HepG2 (cell line): Measurements from ENCODE around the gene NGFR. TPM values are rescaled to one million over a fixed set of nuclear protein-coding genes. Genes with fewer than 3 reads are reported as not detected.
"Not testable (repeated sequence)": the region's sequence is repeated elsewhere in the genome, so short reads cannot be mapped to it uniquely, and the experiment has no call there.

Source experiments
- ATAC-seq: fragments of 200-7000 bp; cut with Tn5 transposase; 3 replicates; pipeline ENCODE4 v1.9.1; 2020; ENCODE audit warnings: mild to moderate bottlenecking, moderate library complexity
- BruUV-seq: library from RNA; stranded (reverse); fragments of 400-500 nt; replicated peaks from 2 replicates; lab custom pipeline; 2021; lab: Mats Ljungman, UMichigan
- CTCF ChIA-PET: fragments of 300-600 bp; formaldehyde crosslinking; extraction: SDS; loops from one replicate; lab custom pipeline; 2021; ENCODE audit warnings: low total read pairs, inconsistent platforms, low intra/inter-chr PET ratio; lab: Yijun Ruan, JAX
- POLR2A ChIA-PET: fragments of 350-600 bp; sonication (Branson Sonifier 250); formaldehyde crosslinking; loops from one replicate; lab custom pipeline; 2020; ENCODE audit warnings: antibody characterized with exemption, inconsistent platforms; lab: Yijun Ruan, JAX
- DNase-seq: peaks from one replicate; pipeline ENCODE4 v3.0.0-alpha.2; 2015; ENCODE audit warnings: low spot score
- FAIRE-seq: peaks from 3 replicates; lab custom pipeline; 2011; peaks lifted over from hg19 to GRCh38; lab: Jason Lieb, UNC
- H2AFZ ChIP-seq: one replicate; pipeline ENCODE4 v1.6.1; 2011; ENCODE audit warnings: low read length, inconsistent platforms
- H3K27ac ChIP-seq: fragments of 300-600 bp; 3 replicates; pipeline ENCODE4 v1.8.0; 2011; ENCODE audit warnings: mixed run types, mild to moderate bottlenecking, mixed read lengths, low read length, inconsistent platforms; ENCODE audit not compliant: insufficient read depth; ENCODE audit errors: extremely low read length
- H3K27me3 ChIP-seq, 2 experiments: fragments of 200-600 bp in 1 of 2; 2 replicates in 1 of 2; 3 replicates in 1 of 2; pipeline versions ENCODE4 v1.6.0 to v1.8.0; 2011; ENCODE audit warnings: low read length in 2 of 2, mild to moderate bottlenecking in 2 of 2, moderate library complexity in 2 of 2, inconsistent platforms in 1 of 2; ENCODE audit not compliant: insufficient read depth in 2 of 2, control insufficient read depth in 1 of 2
- H3K36me3 ChIP-seq, 2 experiments: fragments of 200-600 bp in 1 of 2; replicated peaks in 1 of 2; 2 replicates in 1 of 2; 3 replicates in 1 of 2; pipeline versions ENCODE4 v1.5.1 to v1.8.0; 2011; ENCODE audit warnings: low read length in 2 of 2, inconsistent platforms in 1 of 2; ENCODE audit not compliant: insufficient read depth in 2 of 2, control insufficient read depth in 1 of 2
- H3K4me1 ChIP-seq: 2 replicates; pipeline ENCODE4 v1.5.1; 2012; ENCODE audit warnings: low read length, inconsistent platforms; ENCODE audit not compliant: insufficient read depth
- H3K4me2 ChIP-seq: 2 replicates; pipeline ENCODE4 v1.6.0; 2011; ENCODE audit warnings: low read depth, low read length, inconsistent platforms
- H3K4me3 ChIP-seq, 3 experiments: fragments of 200-600 bp in 1 of 3; sonication (generic), shearing (Covaris generic) in 1 of 3; replicated peaks in 1 of 3; 2 replicates each; pipeline ENCODE4 v1.5.1; 2011 to 2016; ENCODE audit warnings: low read length in 3 of 3, inconsistent platforms in 2 of 3, low read depth in 2 of 3, mild to moderate bottlenecking in 2 of 3, control low read depth in 1 of 3, mixed read lengths in 1 of 3; ENCODE audit not compliant: insufficient read depth in 1 of 3
- H3K79me2 ChIP-seq: one replicate; pipeline ENCODE4 v1.6.1; 2011; ENCODE audit warnings: low read length, inconsistent platforms; ENCODE audit not compliant: insufficient read depth
- H3K9ac ChIP-seq: 2 replicates; pipeline ENCODE4 v1.6.0; 2011; ENCODE audit warnings: mild to moderate bottlenecking, low read depth, low read length, inconsistent platforms; ENCODE audit not compliant: insufficient read depth
- H3K9me3 ChIP-seq: 2 replicates; pipeline ENCODE4 v1.5.1; 2012; ENCODE audit warnings: mild to moderate bottlenecking, low read length
- H4K20me1 ChIP-seq: 2 replicates; pipeline ENCODE4 v1.6.0; 2011; ENCODE audit warnings: inconsistent platforms, mild to moderate bottlenecking, low read length, moderate library complexity; ENCODE audit not compliant: insufficient read depth
- EEA1 ChIP-seq: sonication (generic); formaldehyde crosslinking; IDR thresholded peaks from 2 replicates; pipeline ENCODE4 v1.5.1; 2020; ENCODE audit warnings: mild to moderate bottlenecking, missing genetic modification reagents, borderline replicate concordance
- HNF4A ChIP-seq: sonication (generic); formaldehyde crosslinking; IDR thresholded peaks from 2 replicates; pipeline ENCODE4 v1.4.0; 2020; ENCODE audit warnings: missing genetic modification reagents
- HNF4G ChIP-seq, 2 experiments: sonication (generic) in 1 of 2; formaldehyde crosslinking in 1 of 2; IDR thresholded peaks; 2 replicates each; pipeline versions ENCODE4 v1.4.0 to v1.6.1; 2011 to 2020; ENCODE audit warnings: borderline replicate concordance in 2 of 2, low read depth in 2 of 2, mild to moderate bottlenecking in 2 of 2, low read length in 1 of 2, missing genetic modification reagents in 1 of 2, moderate library complexity in 1 of 2
- NR2F6 ChIP-seq, 2 experiments: IDR thresholded peaks; 2 replicates each; pipeline ENCODE4 v1.6.1; 2016; ENCODE audit warnings: antibody characterized with exemption in 1 of 2, mild to moderate bottlenecking in 1 of 2
- SPEN ChIP-seq: sonication (generic); formaldehyde crosslinking; IDR thresholded peaks from 2 replicates; pipeline ENCODE4 v1.5.1; 2020; ENCODE audit warnings: low read depth, mild to moderate bottlenecking, missing genetic modification reagents
- ZMYM3 ChIP-seq: sonication (generic); formaldehyde crosslinking; IDR thresholded peaks from 2 replicates; pipeline ENCODE4 v1.5.1; 2020; ENCODE audit warnings: mild to moderate bottlenecking, missing genetic modification reagents
- ZNF34 ChIP-seq: sonication (generic); formaldehyde crosslinking; IDR thresholded peaks from 2 replicates; pipeline ENCODE4 v1.4.0; 2020; ENCODE audit warnings: mild to moderate bottlenecking, missing genetic modification reagents, borderline replicate concordance
- ZNF383 ChIP-seq: sonication (generic); formaldehyde crosslinking; IDR thresholded peaks from 2 replicates; pipeline ENCODE4 v1.4.0; 2020; ENCODE audit warnings: missing genetic modification reagents, mild to moderate bottlenecking, borderline replicate concordance
- ZNF768 ChIP-seq: sonication (generic); formaldehyde crosslinking; IDR thresholded peaks from 2 replicates; pipeline ENCODE4 v1.4.0; 2020; ENCODE audit warnings: missing genetic modification reagents
- WGBS: methylation state at CpG from one replicate; pipeline ENCODE4 v1.1.6; 2017; ENCODE audit warnings: low lambda C conversion rate; 5-methylcytosine and 5-hydroxymethylcytosine counted together
- in situ Hi-C: cut with HindIII; loops from 2 replicates; pipeline ENCODE4 v1.10.0; 2017; ENCODE audit warnings: low pct_unique_long_range_greater_than_20kb; ENCODE audit not compliant: extremely low pct_ligation_motif_present
- intact Hi-C: fragments of 100-400 bp; cut with micrococcal nuclease; formaldehyde crosslinking; loops from one replicate; pipeline ENCODE4 v1.10.0; 2022; ENCODE audit not compliant: unreplicated experiment
- polyA plus RNA-seq, 8 experiments: library from polyadenylated mRNA; depleted of rRNA in 3 of 8; stranded (reverse) in 7 of 8; unstranded in 1 of 8; fragments of >200 nt; fragmentation: Illumina TruSeq in 4 of 8; extraction: Trizol in 4 of 8; gene quantifications; 2 replicates each; pipeline versions ENCODE4 v1.2.1 to v1.2.3, GENCODE V29; 2011 to 2016; ENCODE audit warnings: low read depth in 4 of 8, missing spikeins in 1 of 8, mixed read lengths in 1 of 8; ENCODE audit not compliant: insufficient read depth in 1 of 8
- total RNA-seq, 5 experiments: library from RNA; depleted of rRNA; stranded (reverse); fragments of >200 nt; fragmentation: Illumina TruSeq; extraction: Trizol; gene quantifications; 2 replicates each; pipeline ENCODE4 v1.2.3, GENCODE V29; 2016; ENCODE audit warnings: low read depth in 1 of 5

Gene NGFR
- total and polyA plus RNA-seq, 2 of the 13 experiments (the other 11 are each of a cell fraction or from before 2014, with no cell fraction given): 1.1 to 1.8 TPM

DNA sequence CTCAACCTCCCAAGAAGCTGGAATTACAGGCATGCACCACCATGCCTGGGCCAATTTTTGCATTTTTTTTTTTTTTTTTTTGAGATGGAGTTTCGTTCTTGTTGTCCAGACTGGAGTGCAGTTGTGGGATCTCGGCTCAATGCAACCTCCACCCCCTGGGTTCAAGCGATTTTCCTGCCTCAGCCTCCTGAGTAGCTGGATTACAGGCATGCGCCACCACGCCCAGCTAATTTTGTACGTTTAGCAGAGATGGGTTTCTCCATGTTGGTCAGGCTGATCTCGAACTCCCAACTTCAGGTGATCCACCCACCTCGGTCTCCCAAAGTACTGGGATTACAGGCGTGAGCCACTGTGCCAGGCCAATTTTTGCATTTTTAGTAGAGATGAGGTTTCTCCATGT, 55.7 kb downstream of the NGFR start:
- 49% methylated on average over 9 of the region's 9 CpGs for WGBS
- H3K4me3 ChIP-seq, CTCF ChIA-PET, H2AFZ ChIP-seq, ATAC-seq, H3K79me2 ChIP-seq, FAIRE-seq, POLR2A ChIA-PET, DNase-seq, H3K36me3 ChIP-seq, H4K20me1 ChIP-seq, BruUV-seq, H3K9me3 ChIP-seq, H3K27ac ChIP-seq, H3K4me2 ChIP-seq, H3K9ac ChIP-seq: not testable (repeated sequence)
- H3K4me1 ChIP-seq: peaks cover 34% of the 10 kb centered on the region
- in situ Hi-C loops (loop anchor here (5.0 kb wide), 2 partner anchors 53 to 138 kb away; partner anchors contain the start of genes NGFR and PHB1), intact Hi-C loops (loop anchor here (10.0 kb wide), 1 partner anchor 236 kb away; no protein-coding TSS in a partner anchor)
- H3K27me3 ChIP-seq: peaks cover 15 to 65% of the 10 kb centered on the region in 2 experiments

- TF ChIP-seq SPEN: 0 out of 2 replicates have a peak, but pooled peaks have one; percentile 11
- TF ChIP-seq ZNF768 (CRISPR knock-in tag): peak; percentile 14; the same call in 1 of the 2 replicates
- TF ChIP-seq ZNF383 (CRISPR knock-in tag): no peak
- no peak for TF ChIP-seq ZNF34 (CRISPR knock-in tag)
- TF ChIP-seq HNF4G (IDR thresholded peaks at IDR 0.05; ENCODE audit: borderline replicate concordance, low read depth, low read length): peak; percentile 33; the same call in 1 of the 2 replicates
- TF ChIP-seq HNF4G (CRISPR knock-in tag; IDR thresholded peaks at IDR 0.05; ENCODE audit: borderline replicate concordance, low read depth): no peak
- peak; percentile 53; the same call in 1 of the 2 replicates for TF ChIP-seq NR2F6 (IDR thresholded peaks at IDR 0.05)
- TF ChIP-seq NR2F6 (CRISPR knock-in tag; IDR thresholded peaks at IDR 0.05): no peak
- 0 out of 2 replicates have a peak, but pooled peaks have one; percentile 16 for TF ChIP-seq EEA1 (CRISPR knock-in tag)
- peak; percentile 55 for TF ChIP-seq HNF4A (CRISPR knock-in tag)
- TF ChIP-seq ZMYM3 (CRISPR knock-in tag): 0 out of 2 replicates have a peak, but pooled peaks have one; percentile 53
- no peak overlapping the region for H3K27ac ChIP-seq
- no peak overlapping the region for H3K4me3 ChIP-seq
- H3K79me2 ChIP-seq: no peaks in the 10 kb centered on the region
- 31% methylated on average over 12 of the region's 12 CpGs for WGBS
- no TSS peak for BruUV-seq
- FAIRE-seq: peak; percentile 32
- DNase-seq: no peak
- peak overlapping the region; percentile 16; the same call in 1 of the 2 replicates for H3K9ac ChIP-seq
- no peak overlapping the region for H2AFZ ChIP-seq
- peaks cover 41% of the 10 kb centered on the region for H3K4me1 ChIP-seq
- H4K20me1 ChIP-seq: no peaks in the 10 kb centered on the region
- ChIA-PET CTCF (no interaction called here), POLR2A (interaction anchor here (1.1 kb wide), 1 partner anchor 137 kb away, joined by 3 read pairs; the partner anchor contains the start of gene PHB1)
- peaks cover 18 to 62% of the 10 kb centered on the region in 2 experiments for H3K27me3 ChIP-seq
- no peak overlapping the region for H3K4me2 ChIP-seq
- no peaks in the 10 kb centered on the region for H3K9me3 ChIP-seq
- in situ Hi-C loops (loop anchor here (5.0 kb wide), 2 partner anchors 54 to 139 kb away; partner anchors contain the start of genes NGFR and PHB1), intact Hi-C loops (loop anchor here (10.0 kb wide), 1 partner anchor 237 kb away; no protein-coding TSS in a partner anchor)
- H3K36me3 ChIP-seq: no peaks in the 10 kb centered on the region
- ATAC-seq: no peak
Observed at GRCh38 chr17:49551221-49552069, 56.4 kb downstream of the NGFR start.
